Sigmoid colon (tissue), 4 donors: ENCODE results near the gene TJP2.

ENCODE experiments used
- CTCF ChIP-seq, 4 experiments: fragments of 450-650 bp in 3 of 4; fragments of 200-600 bp in 1 of 4; IDR thresholded peaks; one replicate each; pipeline ENCODE4 v1.5.1; 2016 to 2019; ENCODE audit warnings: antibody characterized with exemption in 4 of 4, mild to moderate bottlenecking in 3 of 4, moderate library complexity in 2 of 4
- EP300 ChIP-seq, 4 donors: sonication (generic); formaldehyde crosslinking; IDR thresholded peaks; one replicate each; pipeline ENCODE4 v1.6.1; 2017; ENCODE audit warnings: antibody characterized with exemption in 4 of 4
- POLR2A ChIP-seq, 2 donors: fragments of 450-650 bp; IDR thresholded peaks; one replicate each; pipeline ENCODE4 v1.6.1; 2016; ENCODE audit warnings: antibody characterized with exemption in 2 of 2, mild to moderate bottlenecking in 2 of 2, moderate library complexity in 2 of 2
- POLR2AphosphoS5 ChIP-seq, 4 donors: sonication (generic); formaldehyde crosslinking; IDR thresholded peaks; one replicate each; pipeline ENCODE4 v1.6.1; 2017; ENCODE audit warnings: antibody characterized with exemption in 4 of 4

GRCh38 chr9:69307446-69308205 is 133.5 kb downstream of the TJP2 start:
- peak in 1 of 4 experiments; percentile 19 for TF ChIP-seq CTCF (IDR thresholded peaks at IDR 0.05)
- no peak for TF ChIP-seq POLR2AphosphoS5 (IDR thresholded peaks at IDR 0.05)
- TF ChIP-seq POLR2A (IDR thresholded peaks at IDR 0.05), result no peak
- no peak for TF ChIP-seq EP300 (IDR thresholded peaks at IDR 0.05)
